ENCODE results near the gene SRC.
A peak's percentile ranks its signal among the peaks of the same experiment; 100 is the strongest.

The SRC gene

GRCh38 chr20:37315021-37315451 lies 30.9 kb upstream of the SRC start:
- peak; percentile 88 for DNase-seq (ENCODE audit: low read depth)

- no peak for DNase-seq (ENCODE audit: low read depth)
Measured at GRCh38 chr20:37315452-37316110, 30.4 kb upstream of the SRC start.

GRCh38 chr20:37316116-37316774 lies 29.7 kb upstream of the SRC start:
- no peak for DNase-seq (ENCODE audit: low read depth)

DNA sequence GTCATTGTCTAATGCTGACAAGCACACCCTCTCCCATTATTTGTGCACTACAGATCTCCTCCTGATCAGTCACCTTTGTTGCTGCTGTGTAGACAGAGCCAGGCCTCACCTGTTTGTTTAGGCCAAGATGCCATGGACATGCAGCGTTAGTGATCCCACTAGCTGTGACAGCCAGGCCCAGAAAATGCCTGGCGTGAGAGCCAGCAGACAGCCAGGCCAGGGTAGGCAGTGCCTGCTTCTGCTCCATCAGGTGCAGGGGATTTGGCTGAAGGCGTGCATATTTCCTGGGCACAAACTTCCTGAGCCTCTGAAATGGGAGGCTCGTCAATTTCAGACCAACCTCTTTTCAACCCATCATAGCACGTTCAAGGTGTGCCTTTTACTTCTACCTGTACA lies 29.2 kb upstream of the SRC start:
- DNase-seq (ENCODE audit: low read depth) = no peak

- DNase-seq (ENCODE audit: low read depth) = no peak
Measured at GRCh38 chr20:37317316-37317715, 28.6 kb upstream of the SRC start.

- no peak for DNase-seq (ENCODE audit: low read depth)
Measured at GRCh38 chr20:37317994-37318640, 27.8 kb upstream of the SRC start.

GRCh38 chr20:37319151-37319671 lies 26.7 kb upstream of the SRC start:
- DNase-seq (ENCODE audit: low read depth) = peak; percentile 67

DNA sequence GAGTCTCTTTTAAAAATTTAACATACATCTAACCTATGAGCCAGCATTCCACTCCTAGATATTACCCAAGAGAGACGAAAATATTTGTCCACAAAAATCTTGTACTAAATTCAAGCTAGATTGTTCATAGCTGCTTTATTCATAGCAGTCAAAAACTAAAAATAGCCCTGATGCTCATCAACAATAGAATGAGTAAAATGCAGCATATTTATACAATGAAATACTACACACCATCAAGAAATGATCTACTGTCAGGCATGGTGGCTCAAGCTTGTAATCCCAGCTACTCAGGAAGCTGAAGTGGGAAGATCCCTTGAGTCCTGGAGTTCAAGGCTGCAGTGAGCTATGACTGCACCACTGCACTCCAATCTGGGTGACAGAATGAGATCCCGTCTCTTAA lies 22.0 kb upstream of the SRC start:
- DNase-seq (ENCODE audit: low read depth) = peak; percentile 77

GRCh38 chr20:37325206-37325605 lies 20.7 kb upstream of the SRC start:
- no peak for DNase-seq (ENCODE audit: low read depth)

GRCh38 chr20:37326666-37327065 lies 19.3 kb upstream of the SRC start:
- DNase-seq (ENCODE audit: low read depth) = no peak

GRCh38 chr20:37327748-37328147 lies 18.2 kb upstream of the SRC start:
- no peak for DNase-seq (ENCODE audit: low read depth)

GRCh38 chr20:37328149-37328945 lies 17.6 kb upstream of the SRC start:
- DNase-seq (ENCODE audit: low read depth) = no peak

GRCh38 chr20:37329481-37330165 lies 16.3 kb upstream of the SRC start:
- no peak for DNase-seq (ENCODE audit: low read depth)

DNA sequence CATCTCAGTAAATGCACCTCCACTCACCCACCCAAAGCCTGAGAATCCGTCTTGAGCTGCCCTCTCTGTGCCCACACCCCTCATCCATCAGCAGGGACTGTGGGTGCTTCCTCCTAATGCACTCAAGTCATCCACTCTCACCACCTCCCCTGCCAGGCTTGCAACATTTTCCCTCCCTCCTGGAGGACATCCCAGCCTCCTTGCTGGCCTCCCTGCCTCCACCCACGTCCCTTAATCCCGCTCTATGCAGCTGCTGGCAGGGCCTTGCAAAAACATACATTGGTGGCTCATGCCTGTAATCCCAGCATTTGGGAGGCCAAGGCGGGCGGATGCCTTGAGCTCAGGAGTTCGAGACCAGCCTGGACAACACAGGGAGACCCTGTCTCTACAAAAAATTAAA lies 15.6 kb upstream of the SRC start:
- DNase-seq (ENCODE audit: low read depth) = no peak

- DNase-seq (ENCODE audit: low read depth) = no peak
Measured at GRCh38 chr20:37331060-37331857, 14.7 kb upstream of the SRC start.

GRCh38 chr20:37333130-37333847 lies 12.7 kb upstream of the SRC start:
- no peak for DNase-seq (ENCODE audit: low read depth)

DNA sequence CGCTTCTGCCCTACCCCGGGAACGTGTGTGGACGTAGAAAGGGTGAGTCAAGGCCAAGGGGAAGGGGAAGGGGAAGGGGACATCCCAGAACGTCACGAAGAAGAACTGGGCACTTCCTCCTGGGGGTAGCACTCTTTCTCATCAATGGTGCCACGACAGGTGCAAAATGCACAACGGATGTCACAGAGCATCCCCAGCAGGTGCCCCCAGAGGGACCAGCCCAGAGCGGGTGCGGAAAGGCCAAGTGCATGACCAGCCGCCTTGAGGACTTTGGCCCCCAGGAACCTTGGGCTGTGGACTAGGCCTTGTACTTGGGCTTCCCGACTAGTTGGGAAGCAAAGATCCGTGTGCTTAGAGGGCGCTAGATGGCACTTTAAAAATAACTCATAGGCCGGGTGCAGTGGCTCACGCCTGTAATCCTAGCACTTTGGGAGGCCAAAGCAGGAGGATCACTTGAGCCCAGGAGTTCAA lies 12.1 kb upstream of the SRC start:
- DNase-seq (ENCODE audit: low read depth) = no peak

GRCh38 chr20:37334450-37334849 lies 11.5 kb upstream of the SRC start:
- no peak for DNase-seq (ENCODE audit: low read depth)

DNA sequence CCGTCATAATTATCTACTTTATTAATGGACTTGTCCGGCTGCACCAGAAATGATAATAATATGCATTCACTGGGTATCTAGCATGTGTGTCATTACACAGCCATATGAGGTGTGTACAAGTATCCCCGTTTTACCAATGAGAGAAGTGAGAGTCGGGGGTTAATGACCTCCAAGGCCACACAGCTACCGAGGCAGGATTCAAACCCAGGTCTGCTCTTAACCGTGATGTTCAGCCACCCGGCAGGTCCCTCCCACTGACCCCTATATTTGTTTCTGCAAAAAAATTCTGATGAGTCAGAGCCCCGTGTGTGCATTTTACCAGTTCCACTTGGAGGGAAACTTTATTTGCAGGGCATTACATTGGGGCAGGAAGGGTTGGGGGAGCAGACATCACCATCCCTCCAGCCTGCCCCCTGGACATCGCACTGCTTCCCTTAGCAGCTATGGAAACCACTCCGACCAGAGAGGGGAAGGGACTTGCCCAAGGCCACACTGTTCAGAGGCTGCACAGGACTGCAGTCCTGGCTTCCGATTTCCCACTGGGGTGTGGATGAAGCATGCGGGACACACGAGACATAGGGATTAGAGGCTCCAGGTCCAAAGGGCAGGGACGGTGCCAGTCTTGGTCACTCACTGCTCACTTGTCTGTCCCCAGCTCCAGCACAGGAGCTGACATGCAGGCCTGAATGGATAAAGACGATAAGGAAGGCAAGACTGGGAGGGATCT lies 10.1 kb upstream of the SRC start:
- no peak for DNase-seq (ENCODE audit: low read depth)

Measured in iris pigment epithelial cell (primary cell).